HTR-8/SVneo (cell line): ENCODE measurements around the gene PARP15.

Source experiments
- DNase-seq: peaks from one replicate; pipeline ENCODE4 v3.0.0; 2011; ENCODE audit warnings: low spot score, mixed read lengths; ENCODE audit not compliant: insufficient read length
- FAIRE-seq: peaks from 2 replicates; lab custom pipeline; 2011; peaks lifted over from hg19 to GRCh38; lab: Jason Lieb, UNC

PARP15 gene

GRCh38 chr3:122687298-122687697 is 109.8 kb downstream of the PARP15 start:
- FAIRE-seq, result no peak
- DNase-seq, result no peak
